Measurements from ENCODE around the gene SYT15. TPM values are rescaled to one million over a fixed set of nuclear protein-coding genes. Genes with fewer than 3 reads are reported as not detected.

The SYT15 gene
- total RNA-seq, 6 experiments from 2014 or later: 0.31 to 3.7 (median 2.9) TPM

- no peak for DNase-seq
- no peak for TF ChIP-seq CTCF (IDR thresholded peaks at IDR 0.05)
- no peaks in the 10 kb centered on the region for H3K9me3 Mint-ChIP-seq
- H3K27ac Mint-ChIP-seq: no peak overlapping the region
- H3K36me3 Mint-ChIP-seq (ENCODE audit: low read depth): no peaks in the 10 kb centered on the region
- H3K27me3 Mint-ChIP-seq (ENCODE audit: insufficient read depth): peaks cover 12% of the 10 kb centered on the region
- H3K4me1 Mint-ChIP-seq (ENCODE audit: low read depth): no peaks in the 10 kb centered on the region
- H3K4me3 Mint-ChIP-seq: no peak overlapping the region
Observed at GRCh38 chr10:46558122-46558391, 20.9 kb upstream of the SYT15 start.

- Mint-ChIP-seq H3K9me3 (no peaks in the 10 kb centered on the region), H3K4me1 (ENCODE audit: low read depth) (no peaks in the 10 kb centered on the region), H3K27me3 (ENCODE audit: insufficient read depth) (peaks cover 12% of the 10 kb centered on the region), H3K36me3 (ENCODE audit: low read depth) (no peaks in the 10 kb centered on the region), H3K4me3 (no peak overlapping the region), H3K27ac (no peak overlapping the region)
- no peak for TF ChIP-seq CTCF (IDR thresholded peaks at IDR 0.05)
- no peak for DNase-seq
Observed at GRCh38 chr10:46558392-46559185, 20.3 kb upstream of the SYT15 start.

GRCh38 chr10:46559231-46559671, 19.7 kb upstream of the SYT15 start:
- no peak overlapping the region for H3K4me3 Mint-ChIP-seq
- no peaks in the 10 kb centered on the region for H3K36me3 Mint-ChIP-seq (ENCODE audit: low read depth)
- no peak for TF ChIP-seq CTCF (IDR thresholded peaks at IDR 0.05)
- H3K27me3 Mint-ChIP-seq (ENCODE audit: insufficient read depth): peaks cover 12% of the 10 kb centered on the region
- H3K4me1 Mint-ChIP-seq (ENCODE audit: low read depth): no peaks in the 10 kb centered on the region
- no peak overlapping the region for H3K27ac Mint-ChIP-seq
- peak; percentile 0 for DNase-seq
- no peaks in the 10 kb centered on the region for H3K9me3 Mint-ChIP-seq

GRCh38 chr10:46560381-46560780, 18.5 kb upstream of the SYT15 start:
- Mint-ChIP-seq H3K27ac (no peak overlapping the region), H3K36me3 (ENCODE audit: low read depth) (no peaks in the 10 kb centered on the region), H3K4me1 (ENCODE audit: low read depth) (no peaks in the 10 kb centered on the region), H3K27me3 (ENCODE audit: insufficient read depth) (peaks cover 12% of the 10 kb centered on the region), H3K9me3 (no peaks in the 10 kb centered on the region), H3K4me3 (no peak overlapping the region)
- no peak for TF ChIP-seq CTCF (IDR thresholded peaks at IDR 0.05)
- peak; percentile 0 for DNase-seq

GRCh38 chr10:46560952-46561351, 18.0 kb upstream of the SYT15 start:
- Mint-ChIP-seq H3K4me3 (no peak overlapping the region), H3K4me1 (ENCODE audit: low read depth) (no peaks in the 10 kb centered on the region), H3K27me3 (ENCODE audit: insufficient read depth) (peaks cover 12% of the 10 kb centered on the region), H3K36me3 (ENCODE audit: low read depth) (no peaks in the 10 kb centered on the region), H3K27ac (no peak overlapping the region), H3K9me3 (no peaks in the 10 kb centered on the region)
- no peak for TF ChIP-seq CTCF (IDR thresholded peaks at IDR 0.05)
- DNase-seq: no peak

Measured in HFFc6 (cell line).